SK-N-SH treated with all-trans-retinoic acid at 6 μM for 48 hours (cell line): ENCODE measurements around the gene RASAL2.

Source experiments
- ATAC-seq: fragments of 200-7000 bp; cut with Tn5 transposase; 3 replicates; pipeline ENCODE4 v1.9.1; 2020; ENCODE audit warnings: mild to moderate bottlenecking, moderate library complexity
- BACH2 ChIP-seq: fragments of 250-450 bp; sonication (Bioruptor Pico); IDR thresholded peaks from 2 replicates; pipeline ENCODE4 v1.9.0; 2021; ENCODE audit warnings: mild to moderate bottlenecking, borderline replicate concordance
- CREB5 ChIP-seq: fragments of 250-450 bp; sonication (Bioruptor Pico); IDR thresholded peaks from 2 replicates; pipeline ENCODE4 v1.5.1; 2020; ENCODE audit warnings: low read depth, mild to moderate bottlenecking, moderate library complexity
- CSDC2 ChIP-seq: fragments of 250-450 bp; sonication (Bioruptor Pico); IDR thresholded peaks from 2 replicates; pipeline ENCODE4 v1.5.0; 2020; ENCODE audit warnings: mild to moderate bottlenecking, moderate library complexity
- ESRRG ChIP-seq: fragments of 250-450 bp; sonication (Bioruptor Pico); IDR thresholded peaks from 2 replicates; pipeline ENCODE4 v1.6.1; 2021; ENCODE audit warnings: mild to moderate bottlenecking
- GLIS3 ChIP-seq: fragments of 250-450 bp; sonication (Bioruptor Pico); IDR thresholded peaks from 2 replicates; pipeline ENCODE4 v1.5.0; 2020; ENCODE audit warnings: mild to moderate bottlenecking, moderate library complexity
- ISL1 ChIP-seq: fragments of 250-450 bp; sonication (Bioruptor Pico); IDR thresholded peaks from 2 replicates; pipeline ENCODE4 v2.1.2; 2022; ENCODE audit warnings: mild to moderate bottlenecking, moderate library complexity
- OSR1 ChIP-seq: fragments of 250-450 bp; sonication (Bioruptor Pico); IDR thresholded peaks from 2 replicates; pipeline ENCODE4 v1.8.0; 2022; ENCODE audit warnings: moderate library complexity, mild to moderate bottlenecking, inconsistent platforms
- PPARA ChIP-seq: fragments of 250-450 bp; sonication (Bioruptor Pico); IDR thresholded peaks from 2 replicates; pipeline ENCODE4 v1.5.0; 2020; ENCODE audit warnings: mild to moderate bottlenecking, borderline replicate concordance
- SNAI2 ChIP-seq: fragments of 250-450 bp; sonication (Bioruptor Pico); IDR thresholded peaks from 2 replicates; pipeline ENCODE4 v1.5.0; 2020; ENCODE audit warnings: mild to moderate bottlenecking, moderate library complexity
- TCF4 ChIP-seq: fragments of 250-450 bp; sonication (Bioruptor Pico); IDR thresholded peaks from 2 replicates; pipeline ENCODE4 v1.8.0; 2021; ENCODE audit warnings: mild to moderate bottlenecking, moderate library complexity, borderline replicate concordance
- TOX ChIP-seq: fragments of 250-450 bp; sonication (Bioruptor Pico); IDR thresholded peaks from 2 replicates; pipeline ENCODE4 v1.8.0; 2021; ENCODE audit warnings: mild to moderate bottlenecking, moderate library complexity, borderline replicate concordance
- TSHZ2 ChIP-seq: fragments of 250-450 bp; sonication (Bioruptor Pico); IDR thresholded peaks from 2 replicates; pipeline ENCODE4 v1.5.0; 2020; ENCODE audit warnings: mild to moderate bottlenecking, moderate library complexity
- ZC3H10 ChIP-seq: fragments of 250-450 bp; sonication (Bioruptor Pico); IDR thresholded peaks from 2 replicates; pipeline ENCODE4 v1.5.1; 2021; ENCODE audit warnings: mild to moderate bottlenecking, moderate library complexity
- ZFP3 ChIP-seq: fragments of 250-450 bp; sonication (Bioruptor Pico); IDR thresholded peaks from 2 replicates; pipeline ENCODE4 v1.5.0; 2020; ENCODE audit warnings: mild to moderate bottlenecking, moderate library complexity
- ZFP30 ChIP-seq: fragments of 450-650 bp; formaldehyde crosslinking; IDR thresholded peaks from 2 replicates; pipeline ENCODE4 v1.5.0; 2022; ENCODE audit warnings: mild to moderate bottlenecking, moderate library complexity
- ZNF565 ChIP-seq: fragments of 450-650 bp; formaldehyde crosslinking; conservative IDR thresholded peaks from 2 replicates; pipeline ENCODE4 v1.5.0; 2020; ENCODE audit warnings: low read depth, mild to moderate bottlenecking, moderate library complexity
- ZNF70 ChIP-seq: fragments of 450-650 bp; formaldehyde crosslinking; IDR thresholded peaks from 2 replicates; pipeline ENCODE4 v1.5.0; 2020; ENCODE audit warnings: mild to moderate bottlenecking, moderate library complexity
- ZNF8 ChIP-seq: fragments of 450-650 bp; formaldehyde crosslinking; IDR thresholded peaks from 2 replicates; pipeline ENCODE4 v1.5.0; 2020; ENCODE audit warnings: mild to moderate bottlenecking, moderate library complexity
- TF ChIP-seq, protein P1 (sequence below): fragments of 250-450 bp; sonication (Bioruptor Pico); IDR thresholded peaks from 2 replicates; pipeline ENCODE4 v1.5.1; 2021; ENCODE audit warnings: mild to moderate bottlenecking, moderate library complexity
- TF ChIP-seq, protein P2 (sequence below): fragments of 250-450 bp; sonication (Bioruptor Pico); IDR thresholded peaks from 2 replicates; pipeline ENCODE4 v1.8.0; 2020; ENCODE audit warnings: mild to moderate bottlenecking, moderate library complexity, borderline replicate concordance

Gene RASAL2

DNA sequence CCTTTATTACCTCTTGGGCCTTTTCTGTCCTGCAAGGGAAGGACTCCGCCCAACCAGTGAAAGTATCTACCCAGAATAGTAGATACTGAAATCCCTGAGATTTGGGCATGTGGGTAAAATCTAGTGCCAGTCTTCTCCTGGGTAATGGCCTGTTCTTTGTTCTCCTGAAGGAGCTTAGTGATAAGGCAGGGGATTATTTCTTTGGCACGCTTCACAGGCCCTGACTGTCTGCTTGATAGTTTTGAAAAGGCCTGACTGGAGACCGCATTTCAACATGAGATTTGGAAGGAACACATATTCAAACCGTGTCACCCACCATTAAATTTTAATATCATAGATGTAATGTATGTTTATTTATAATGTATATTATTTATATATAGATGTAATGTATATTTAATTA lies 48.9 kb downstream of the RASAL2 start:
- ATAC-seq = no peak
- no peak for TF ChIP-seq BACH2 (CRISPR knock-in tag)
- TF ChIP-seq SNAI2 = no peak
- TF ChIP-seq TSHZ2 (CRISPR knock-in tag) = no peak
- TF ChIP-seq, protein P1, sequence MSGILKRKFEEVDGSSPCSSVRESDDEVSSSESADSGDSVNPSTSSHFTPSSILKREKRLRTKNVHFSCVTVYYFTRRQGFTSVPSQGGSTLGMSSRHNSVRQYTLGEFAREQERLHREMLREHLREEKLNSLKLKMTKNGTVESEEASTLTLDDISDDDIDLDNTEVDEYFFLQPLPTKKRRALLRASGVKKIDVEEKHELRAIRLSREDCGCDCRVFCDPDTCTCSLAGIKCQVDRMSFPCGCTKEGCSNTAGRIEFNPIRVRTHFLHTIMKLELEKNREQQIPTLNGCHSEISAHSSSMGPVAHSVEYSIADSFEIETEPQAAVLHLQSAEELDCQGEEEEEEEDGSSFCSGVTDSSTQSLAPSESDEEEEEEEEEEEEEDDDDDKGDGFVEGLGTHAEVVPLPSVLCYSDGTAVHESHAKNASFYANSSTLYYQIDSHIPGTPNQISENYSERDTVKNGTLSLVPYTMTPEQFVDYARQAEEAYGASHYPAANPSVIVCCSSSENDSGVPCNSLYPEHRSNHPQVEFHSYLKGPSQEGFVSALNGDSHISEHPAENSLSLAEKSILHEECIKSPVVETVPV (CRISPR knock-in tag) = no peak
- no peak for TF ChIP-seq ZFP3
- no peak for TF ChIP-seq ISL1 (CRISPR knock-in tag)
- no peak for TF ChIP-seq ESRRG (CRISPR knock-in tag)
- TF ChIP-seq CSDC2 (CRISPR knock-in tag) = no peak
- no peak for TF ChIP-seq TOX (CRISPR knock-in tag)

- ATAC-seq = peak; percentile 28; the same call in 1 of the 3 replicates
- TF ChIP-seq GLIS3 = no peak
- TF ChIP-seq ZNF8 (CRISPR knock-in tag) = no peak
- TF ChIP-seq, protein P2, sequence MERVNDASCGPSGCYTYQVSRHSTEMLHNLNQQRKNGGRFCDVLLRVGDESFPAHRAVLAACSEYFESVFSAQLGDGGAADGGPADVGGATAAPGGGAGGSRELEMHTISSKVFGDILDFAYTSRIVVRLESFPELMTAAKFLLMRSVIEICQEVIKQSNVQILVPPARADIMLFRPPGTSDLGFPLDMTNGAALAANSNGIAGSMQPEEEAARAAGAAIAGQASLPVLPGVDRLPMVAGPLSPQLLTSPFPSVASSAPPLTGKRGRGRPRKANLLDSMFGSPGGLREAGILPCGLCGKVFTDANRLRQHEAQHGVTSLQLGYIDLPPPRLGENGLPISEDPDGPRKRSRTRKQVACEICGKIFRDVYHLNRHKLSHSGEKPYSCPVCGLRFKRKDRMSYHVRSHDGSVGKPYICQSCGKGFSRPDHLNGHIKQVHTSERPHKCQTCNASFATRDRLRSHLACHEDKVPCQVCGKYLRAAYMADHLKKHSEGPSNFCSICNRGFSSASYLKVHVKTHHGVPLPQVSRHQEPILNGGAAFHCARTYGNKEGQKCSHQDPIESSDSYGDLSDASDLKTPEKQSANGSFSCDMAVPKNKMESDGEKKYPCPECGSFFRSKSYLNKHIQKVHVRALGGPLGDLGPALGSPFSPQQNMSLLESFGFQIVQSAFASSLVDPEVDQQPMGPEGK = no peak
- TF ChIP-seq OSR1 (CRISPR knock-in tag) = no peak
- no peak for TF ChIP-seq ISL1 (CRISPR knock-in tag)
- TF ChIP-seq ZFP3 = no peak
- TF ChIP-seq, protein P1 (CRISPR knock-in tag) = no peak
- no peak for TF ChIP-seq SNAI2
- no peak for TF ChIP-seq ESRRG (CRISPR knock-in tag)
- TF ChIP-seq ZNF70 (CRISPR knock-in tag) = no peak
- no peak for TF ChIP-seq TSHZ2 (CRISPR knock-in tag)
- TF ChIP-seq ZNF565 (CRISPR knock-in tag) = no peak
These were observed 50.1 kb downstream of the RASAL2 start for GRCh38 chr1:178143730-178144690.

- no peak for ATAC-seq
- no peak for TF ChIP-seq BACH2 (CRISPR knock-in tag)
- no peak for TF ChIP-seq ESRRG (CRISPR knock-in tag)
- TF ChIP-seq ZC3H10 = no peak
- TF ChIP-seq ISL1 (CRISPR knock-in tag) = no peak
- no peak for TF ChIP-seq SNAI2
- TF ChIP-seq OSR1 (CRISPR knock-in tag) = no peak
- TF ChIP-seq PPARA (CRISPR knock-in tag) = no peak
- TF ChIP-seq CSDC2 (CRISPR knock-in tag) = no peak
- no peak for TF ChIP-seq ZNF565 (CRISPR knock-in tag)
- TF ChIP-seq, protein P2 = no peak
- TF ChIP-seq ZNF8 (CRISPR knock-in tag) = no peak
- TF ChIP-seq ZFP30 (CRISPR knock-in tag) = no peak
- no peak for TF ChIP-seq ZNF70 (CRISPR knock-in tag)
- no peak for TF ChIP-seq CREB5 (CRISPR knock-in tag)
- no peak for TF ChIP-seq TCF4 (CRISPR knock-in tag)
These were observed 51.7 kb downstream of the RASAL2 start for GRCh38 chr1:178145605-178146004.
